GM18909 (cell line): ENCODE results near the gene DKC1.
"Not testable (repeated sequence)": the region's sequence is repeated elsewhere in the genome, so short reads cannot be mapped to it uniquely, and the experiment has no call there.

Experiments used
- ATAC-seq: cut with Tn5 transposase; IDR thresholded peaks from one replicate; pipeline ENCODE4 v1.9.1; 2021; ENCODE audit warnings: mild to moderate bottlenecking; ENCODE audit not compliant: unreplicated experiment, poor library complexity

DKC1 gene

DNA sequence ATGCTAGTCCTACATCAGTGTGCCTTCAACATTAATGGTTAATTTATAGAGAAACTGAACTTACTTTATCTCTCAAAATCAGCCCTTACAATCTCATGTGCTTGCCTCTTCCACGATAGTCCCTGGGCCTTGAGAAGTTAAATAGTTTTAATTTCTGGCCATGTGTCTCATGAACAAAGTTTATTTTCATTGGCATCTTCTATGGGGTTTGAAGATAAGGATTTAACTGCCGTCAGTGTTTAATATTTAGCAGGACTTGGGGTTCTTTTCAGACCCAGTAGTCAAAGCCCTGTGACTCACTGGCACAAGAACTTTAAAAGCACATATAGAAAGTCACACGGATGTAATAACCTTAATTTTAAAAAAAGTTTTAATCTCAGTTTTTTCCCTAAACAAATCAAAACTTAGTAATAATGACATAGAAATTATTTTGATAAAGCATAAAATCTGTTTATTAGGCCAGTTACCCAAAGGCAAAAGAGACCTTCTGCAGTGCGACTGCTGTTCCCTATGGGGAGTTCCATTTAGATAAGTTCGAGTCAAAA lies 52.7 kb downstream of the DKC1 start:
- ATAC-seq = no peak

DNA sequence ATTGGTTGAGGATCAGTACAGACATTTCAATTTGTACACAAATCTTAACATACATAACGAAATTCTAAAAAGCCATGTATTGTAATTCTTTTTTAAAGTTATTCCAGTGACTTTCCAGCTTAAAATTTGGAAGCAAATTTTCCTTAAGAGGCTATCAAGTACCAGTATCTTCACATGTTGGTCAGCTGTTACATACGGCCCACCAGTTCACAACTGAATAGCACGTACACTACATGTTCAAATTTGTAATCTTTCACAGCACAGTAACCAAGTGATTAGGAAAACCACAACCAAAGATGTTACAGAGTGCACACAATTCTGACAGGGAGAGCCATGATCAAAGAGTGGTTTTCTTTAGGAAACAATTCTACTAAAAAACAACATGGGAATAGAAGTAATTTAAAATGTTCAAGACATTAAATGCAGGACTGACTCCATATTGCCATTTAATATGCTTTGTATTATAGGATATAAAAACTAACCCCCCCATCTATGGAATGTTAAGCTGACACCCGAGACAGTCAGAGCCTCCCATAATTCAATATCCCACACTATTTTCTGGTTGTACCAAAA lies 53.7 kb downstream of the DKC1 start:
- ATAC-seq = not testable (repeated sequence)

DNA sequence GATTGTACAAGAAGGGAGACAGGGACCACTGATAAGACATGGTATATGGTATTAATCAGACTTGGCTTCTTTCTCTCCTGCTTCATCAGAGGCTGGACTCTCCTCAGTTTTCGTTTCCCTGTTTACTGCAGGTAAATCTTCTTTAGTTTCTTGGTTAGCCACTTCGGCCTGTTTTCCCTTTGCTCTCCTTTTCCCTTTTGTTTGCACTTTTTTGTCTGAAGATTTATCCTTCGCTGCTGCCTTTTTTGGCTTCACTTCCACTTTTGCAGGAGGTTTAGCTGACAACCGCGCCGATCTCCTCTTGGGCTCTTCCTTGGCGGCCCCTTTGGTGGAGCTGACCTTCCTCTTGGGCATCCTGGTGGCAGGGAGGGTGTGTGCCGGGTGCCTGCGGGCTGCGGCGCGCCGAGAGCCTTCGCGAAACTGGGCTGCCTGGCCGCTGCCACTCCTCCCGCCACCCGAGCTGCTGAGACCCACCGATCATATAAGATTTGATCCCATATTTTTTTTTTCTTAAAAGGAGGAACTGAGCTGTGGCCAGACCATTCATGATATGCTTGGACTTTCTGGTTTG lies 54.5 kb downstream of the DKC1 start:
- ATAC-seq = not testable (repeated sequence)

DNA sequence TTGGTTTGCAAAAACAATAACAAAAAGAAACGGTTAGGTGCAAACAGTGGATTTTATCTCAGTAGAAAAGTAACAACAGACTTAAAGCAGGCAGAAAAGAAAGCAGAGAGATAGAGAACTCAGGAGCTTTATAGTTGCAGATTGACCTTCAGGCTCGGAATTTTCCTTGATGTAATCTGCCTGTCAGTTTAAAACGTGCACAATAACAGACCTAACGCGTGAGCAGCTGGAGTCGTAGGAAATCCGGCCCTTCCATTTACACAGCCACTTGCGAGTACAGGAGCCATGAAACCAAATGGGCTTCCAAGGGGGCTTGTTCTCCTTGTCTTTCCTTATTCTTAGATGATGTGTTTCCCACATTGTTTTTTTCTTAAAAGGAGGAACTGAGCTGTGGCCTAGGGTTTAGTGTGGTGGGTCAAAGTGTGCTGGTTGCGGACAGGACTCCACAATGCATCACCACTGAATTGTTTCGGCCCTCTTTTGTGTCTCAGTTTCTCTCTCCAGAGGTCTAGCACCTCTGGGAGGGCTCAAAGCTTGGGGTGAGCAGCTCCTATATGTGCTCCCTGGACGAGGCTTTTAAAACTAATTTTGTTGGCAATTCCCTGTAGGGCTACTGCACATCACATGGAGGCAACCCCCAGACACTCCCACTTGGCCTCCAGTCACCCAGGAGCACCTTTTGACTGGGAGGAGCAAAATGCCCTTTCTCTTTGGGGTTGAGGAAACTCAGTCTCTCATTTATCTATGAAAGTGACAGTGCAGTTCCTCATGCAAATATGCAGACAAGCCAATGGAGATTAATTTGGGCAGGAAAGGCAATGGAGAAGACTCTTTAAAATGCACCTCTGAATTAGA lies 56.5 kb downstream of the DKC1 start:
- no peak for ATAC-seq

DNA sequence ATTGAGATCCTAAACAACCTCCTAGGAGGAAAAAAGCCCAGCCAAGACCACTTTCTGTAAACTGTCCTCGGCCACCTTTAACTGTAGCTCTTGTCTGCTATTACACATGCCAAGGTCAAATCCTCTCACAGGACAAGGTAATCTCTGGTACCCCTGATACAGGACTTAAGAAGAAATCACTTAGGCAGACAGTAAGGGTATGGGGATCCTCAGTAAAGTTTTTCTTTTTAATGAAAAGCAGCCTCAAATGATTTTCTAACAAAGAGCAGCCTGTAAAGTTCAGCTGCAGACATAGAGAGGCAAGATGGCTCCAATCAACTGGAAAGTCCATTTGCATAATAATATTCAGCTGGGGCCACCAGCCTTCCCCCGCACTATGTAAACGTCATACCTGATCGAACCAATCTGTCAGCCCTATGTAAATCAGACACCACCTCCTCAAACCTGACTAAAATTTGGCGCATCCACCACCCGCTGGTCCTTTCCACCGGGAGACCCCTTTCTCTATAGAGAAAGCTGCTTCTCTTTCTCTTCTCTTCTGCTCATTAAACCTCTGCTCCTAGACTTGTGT lies 57.2 kb downstream of the DKC1 start:
- ATAC-seq = peak; percentile 47

DNA sequence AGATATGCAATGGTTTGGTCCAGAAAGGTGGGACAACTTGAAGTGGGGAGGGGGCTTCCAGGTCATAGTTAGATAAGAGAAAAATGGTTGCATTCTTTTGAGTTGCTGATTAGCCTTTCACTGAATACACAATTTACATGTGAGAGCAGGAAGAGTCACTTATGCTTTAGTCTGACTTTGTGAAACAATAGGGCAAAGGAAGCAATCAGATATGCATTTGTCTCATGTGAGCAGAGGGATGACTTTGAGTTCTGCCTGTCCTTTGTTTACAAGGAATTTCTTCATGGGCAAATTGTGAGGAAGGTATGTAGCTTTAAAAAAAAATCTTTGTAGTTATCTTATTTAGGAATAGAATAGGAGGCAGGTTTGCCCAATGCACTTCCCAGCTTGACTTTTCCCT lies 58.9 kb downstream of the DKC1 start:
- ATAC-seq = no peak

DNA sequence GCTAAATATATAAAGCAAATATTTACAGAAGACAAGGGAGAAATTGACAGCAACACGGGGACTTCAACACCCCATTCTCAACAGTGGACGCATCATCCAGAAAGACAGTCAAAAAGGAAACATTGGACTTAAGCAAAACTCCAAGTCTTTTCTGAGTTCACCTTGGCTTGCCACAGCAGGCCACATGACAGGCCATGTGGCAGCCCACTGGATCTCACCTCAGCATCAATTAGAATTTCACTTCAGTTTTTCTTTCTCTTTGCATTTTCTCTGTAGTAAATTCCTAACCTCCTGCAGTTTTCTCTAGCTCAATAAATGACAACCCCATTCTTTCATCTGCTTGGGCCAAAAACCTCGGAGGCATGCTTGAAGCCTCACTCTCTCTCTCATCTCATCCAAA lies 59.4 kb downstream of the DKC1 start:
- ATAC-seq = no peak

DNA sequence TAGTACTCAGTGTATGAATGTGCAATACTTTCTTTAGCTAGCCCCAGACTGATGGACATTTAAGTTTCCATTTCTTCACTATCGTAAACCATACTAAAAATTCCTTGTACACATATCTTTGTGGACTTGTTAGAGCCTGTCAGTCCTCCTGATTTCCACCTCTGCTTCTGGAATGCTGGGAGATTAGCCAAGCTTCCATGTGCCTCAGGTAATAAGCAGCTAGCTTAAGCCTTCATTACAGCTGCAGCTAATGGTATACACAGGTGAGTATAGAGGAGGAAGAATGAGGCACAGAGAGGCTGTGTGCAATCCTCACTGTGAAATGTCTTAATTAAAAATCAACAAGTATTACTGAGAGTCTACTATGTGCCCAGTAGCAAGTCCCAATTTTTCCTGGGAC lies 62.0 kb downstream of the DKC1 start:
- no peak for ATAC-seq

DNA sequence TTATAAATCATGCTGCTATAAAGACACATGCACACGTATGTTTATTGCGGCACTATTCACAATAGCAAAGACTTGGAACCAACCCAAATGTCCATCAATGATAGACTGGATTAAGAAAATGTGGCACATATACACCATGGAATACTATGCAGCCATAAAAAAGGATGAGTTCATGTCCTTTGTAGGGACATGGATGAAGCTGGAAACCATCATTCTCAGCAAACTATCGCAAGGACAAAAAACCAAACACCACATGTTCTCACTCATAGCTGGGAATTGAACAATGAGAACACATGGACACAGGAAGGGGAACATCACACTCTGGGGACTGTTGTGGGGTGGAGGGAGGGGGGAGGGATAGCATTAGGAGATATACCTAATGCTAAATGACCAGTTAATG lies 62.9 kb downstream of the DKC1 start:
- not testable (repeated sequence) for ATAC-seq
